ENCODE results near the gene NOMO2. TPM values are rescaled to one million over a fixed set of nuclear protein-coding genes. Genes with fewer than 3 reads are reported as not detected.
A peak's percentile ranks its signal among the peaks of the same experiment; 100 is the strongest.
"Not testable (repeated sequence)": the region's sequence is repeated elsewhere in the genome, so short reads cannot be mapped to it uniquely, and the experiment has no call there.

Gene NOMO2
- total RNA-seq, 1 experiment from 2014 or later: 96.0 TPM

DNA sequence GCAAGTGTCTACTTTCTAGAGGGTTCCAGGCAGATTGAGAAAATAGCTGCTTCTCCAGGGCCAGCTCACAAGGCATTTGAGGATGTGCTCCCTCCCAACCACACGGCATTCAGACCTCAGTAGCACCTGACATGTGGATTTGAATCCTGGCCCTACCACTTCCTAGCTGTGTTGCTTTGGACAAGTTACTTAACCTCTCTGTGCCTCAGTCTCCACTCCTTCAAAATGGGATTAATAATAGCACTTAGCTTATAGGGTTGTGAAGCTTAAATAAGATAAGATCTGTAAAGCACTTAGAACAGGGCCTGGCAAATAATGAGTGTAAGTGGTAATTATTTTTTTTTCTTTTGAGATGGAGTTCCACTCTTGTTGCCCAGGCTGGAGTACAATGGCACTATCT is 21.0 kb upstream of the NOMO2 start (continued):
- TF ChIP-seq, protein P1, sequence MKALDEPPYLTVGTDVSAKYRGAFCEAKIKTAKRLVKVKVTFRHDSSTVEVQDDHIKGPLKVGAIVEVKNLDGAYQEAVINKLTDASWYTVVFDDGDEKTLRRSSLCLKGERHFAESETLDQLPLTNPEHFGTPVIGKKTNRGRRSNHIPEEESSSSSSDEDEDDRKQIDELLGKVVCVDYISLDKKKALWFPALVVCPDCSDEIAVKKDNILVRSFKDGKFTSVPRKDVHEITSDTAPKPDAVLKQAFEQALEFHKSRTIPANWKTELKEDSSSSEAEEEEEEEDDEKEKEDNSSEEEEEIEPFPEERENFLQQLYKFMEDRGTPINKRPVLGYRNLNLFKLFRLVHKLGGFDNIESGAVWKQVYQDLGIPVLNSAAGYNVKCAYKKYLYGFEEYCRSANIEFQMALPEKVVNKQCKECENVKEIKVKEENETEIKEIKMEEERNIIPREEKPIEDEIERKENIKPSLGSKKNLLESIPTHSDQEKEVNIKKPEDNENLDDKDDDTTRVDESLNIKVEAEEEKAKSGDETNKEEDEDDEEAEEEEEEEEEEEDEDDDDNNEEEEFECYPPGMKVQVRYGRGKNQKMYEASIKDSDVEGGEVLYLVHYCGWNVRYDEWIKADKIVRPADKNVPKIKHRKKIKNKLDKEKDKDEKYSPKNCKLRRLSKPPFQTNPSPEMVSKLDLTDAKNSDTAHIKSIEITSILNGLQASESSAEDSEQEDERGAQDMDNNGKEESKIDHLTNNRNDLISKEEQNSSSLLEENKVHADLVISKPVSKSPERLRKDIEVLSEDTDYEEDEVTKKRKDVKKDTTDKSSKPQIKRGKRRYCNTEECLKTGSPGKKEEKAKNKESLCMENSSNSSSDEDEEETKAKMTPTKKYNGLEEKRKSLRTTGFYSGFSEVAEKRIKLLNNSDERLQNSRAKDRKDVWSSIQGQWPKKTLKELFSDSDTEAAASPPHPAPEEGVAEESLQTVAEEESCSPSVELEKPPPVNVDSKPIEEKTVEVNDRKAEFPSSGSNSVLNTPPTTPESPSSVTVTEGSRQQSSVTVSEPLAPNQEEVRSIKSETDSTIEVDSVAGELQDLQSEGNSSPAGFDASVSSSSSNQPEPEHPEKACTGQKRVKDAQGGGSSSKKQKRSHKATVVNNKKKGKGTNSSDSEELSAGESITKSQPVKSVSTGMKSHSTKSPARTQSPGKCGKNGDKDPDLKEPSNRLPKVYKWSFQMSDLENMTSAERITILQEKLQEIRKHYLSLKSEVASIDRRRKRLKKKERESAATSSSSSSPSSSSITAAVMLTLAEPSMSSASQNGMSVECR (CRISPR knock-in tag; IDR thresholded peaks at IDR 0.05; ENCODE audit: borderline replicate concordance): no peak
- TF ChIP-seq ZNF121 (CRISPR knock-in tag; IDR thresholded peaks at IDR 0.05) (no peak), ZNF138 (CRISPR knock-in tag; conservative IDR thresholded peaks at IDR 0.05) (no peak)

DNA sequence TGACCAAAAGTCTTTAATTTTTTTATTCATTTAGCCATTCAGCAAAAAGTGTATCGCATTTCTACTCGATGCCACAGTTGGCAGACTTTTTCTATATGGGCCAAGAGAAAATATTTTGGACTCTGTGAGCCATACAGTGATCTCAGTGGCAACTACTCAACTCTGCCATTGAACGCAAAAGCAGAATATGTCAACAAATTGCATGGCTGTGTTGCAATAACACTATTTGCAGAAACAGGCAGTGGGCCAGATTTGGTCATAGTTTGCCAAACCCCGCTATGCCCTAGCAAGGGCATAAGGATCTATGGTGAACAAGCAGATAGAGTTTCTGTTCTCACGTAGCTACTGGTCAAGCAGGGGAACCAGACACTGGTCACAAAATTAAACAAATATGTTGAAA is 18.5 kb upstream of the NOMO2 start:
- ATAC-seq; H3K4me3 Mint-ChIP-seq; DNase-seq (ENCODE audit: low spot score); POLR2A ChIA-PET; CTCF ChIA-PET; H3K4me1 Mint-ChIP-seq; H3K36me3 Mint-ChIP-seq; H3K27me3 Mint-ChIP-seq (ENCODE audit: low read depth); H3K9me3 Mint-ChIP-seq; H3K27ac Mint-ChIP-seq: not testable (repeated sequence)

DNA sequence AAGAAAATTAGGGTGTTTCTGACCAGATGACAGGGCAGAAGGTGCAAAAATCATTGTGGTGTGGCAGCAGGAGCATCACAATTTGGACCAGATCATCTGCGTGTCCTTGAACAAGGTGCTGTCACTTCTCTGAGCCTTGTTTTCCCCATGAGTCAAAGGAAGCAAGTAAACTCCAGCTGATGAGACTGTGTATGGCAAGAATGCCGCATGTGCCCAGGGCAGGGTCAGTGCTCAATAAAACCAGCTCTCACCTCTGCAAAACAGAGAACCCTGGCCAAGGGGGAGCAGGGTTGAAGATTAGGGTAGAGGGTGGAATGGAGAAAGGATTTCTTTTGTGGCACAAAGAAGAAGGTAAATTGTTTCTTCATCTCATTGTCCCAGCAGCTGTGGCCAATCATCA is 17.4 kb upstream of the NOMO2 start:
- H3K9me3 Mint-ChIP-seq; H3K4me1 Mint-ChIP-seq; H3K27ac Mint-ChIP-seq; POLR2A ChIA-PET; H3K4me3 Mint-ChIP-seq; DNase-seq (ENCODE audit: low spot score); H3K27me3 Mint-ChIP-seq (ENCODE audit: low read depth); ATAC-seq; CTCF ChIA-PET; H3K36me3 Mint-ChIP-seq: not testable (repeated sequence)

DNA sequence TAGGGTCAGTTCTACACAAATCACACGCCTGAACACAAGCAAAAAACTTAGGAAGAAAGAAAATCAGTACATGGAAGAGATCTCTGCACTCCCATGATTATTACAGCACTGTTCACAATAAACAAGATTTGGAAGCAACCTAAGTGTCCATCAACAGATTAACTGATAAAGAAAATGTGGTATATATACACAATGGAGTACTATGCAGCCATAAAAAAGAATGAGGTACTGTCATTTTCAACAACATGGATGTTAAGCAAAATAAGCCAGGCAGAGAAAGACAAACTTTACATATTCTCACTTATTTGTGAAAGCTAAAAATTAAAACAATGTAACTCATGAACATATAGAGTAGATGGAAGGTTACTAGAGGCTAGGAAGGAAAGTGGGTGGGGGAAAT is 16.0 kb upstream of the NOMO2 start:
- POLR2A ChIA-PET; H3K36me3 Mint-ChIP-seq; H3K27ac Mint-ChIP-seq; CTCF ChIA-PET; H3K9me3 Mint-ChIP-seq; H3K4me3 Mint-ChIP-seq; H3K27me3 Mint-ChIP-seq (ENCODE audit: low read depth); DNase-seq (ENCODE audit: low spot score); ATAC-seq; H3K4me1 Mint-ChIP-seq: not testable (repeated sequence)

DNA sequence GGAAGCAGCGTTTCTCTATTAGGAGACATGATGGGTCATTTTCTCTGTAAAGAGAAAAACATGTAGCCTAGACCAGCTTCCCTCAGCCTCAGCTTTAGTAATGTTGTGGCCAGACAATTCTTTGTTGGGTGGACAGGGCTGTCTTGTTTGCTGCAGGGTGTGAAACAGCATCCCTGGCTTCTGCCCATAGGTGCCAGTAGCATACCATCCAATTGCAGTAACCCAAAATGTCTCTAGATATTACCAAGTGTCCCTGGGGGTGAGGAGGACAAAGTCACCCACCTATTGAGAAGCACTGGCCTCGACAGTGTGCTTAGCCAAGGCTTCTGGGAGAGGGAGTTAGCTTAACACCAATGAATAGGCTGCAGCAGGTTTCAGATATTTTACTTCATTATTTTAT is 14.0 kb upstream of the NOMO2 start:
- ATAC-seq; H3K36me3 Mint-ChIP-seq; CTCF ChIA-PET; POLR2A ChIA-PET; H3K4me1 Mint-ChIP-seq; H3K27me3 Mint-ChIP-seq (ENCODE audit: low read depth); H3K9me3 Mint-ChIP-seq; DNase-seq (ENCODE audit: low spot score); H3K27ac Mint-ChIP-seq; H3K4me3 Mint-ChIP-seq: not testable (repeated sequence)

DNA sequence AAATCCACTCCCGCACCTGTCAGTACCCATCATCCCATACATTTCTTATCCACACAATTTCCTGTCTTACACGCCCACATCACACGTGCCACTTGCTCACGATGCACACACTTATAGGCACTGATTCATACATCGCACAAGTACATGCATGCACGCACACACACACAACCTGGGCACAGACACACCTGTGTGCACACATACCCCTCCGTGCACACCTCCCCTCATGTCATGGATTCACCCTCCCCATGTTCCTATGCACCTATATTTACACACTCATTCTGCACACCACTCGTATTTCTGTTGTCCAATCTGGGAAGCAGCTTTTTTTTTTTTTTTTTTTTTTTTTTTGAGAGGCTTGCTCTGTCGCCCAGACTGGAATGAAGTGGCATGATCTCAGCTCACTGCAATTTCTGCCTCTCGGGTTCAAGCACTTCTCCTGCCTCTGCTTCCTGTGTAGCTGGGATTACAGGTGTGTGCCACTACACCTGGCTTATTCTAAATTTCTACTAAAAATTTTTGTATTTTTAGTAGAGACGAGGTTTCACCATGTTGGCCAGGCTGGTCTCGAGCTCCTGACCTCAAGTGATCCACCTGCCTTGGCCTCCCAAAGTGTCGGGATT is 13.5 kb upstream of the NOMO2 start:
- CTCF ChIA-PET; H3K4me3 Mint-ChIP-seq; POLR2A ChIA-PET; H3K36me3 Mint-ChIP-seq; H3K27ac Mint-ChIP-seq; H3K4me1 Mint-ChIP-seq; ATAC-seq; DNase-seq (ENCODE audit: low spot score); H3K27me3 Mint-ChIP-seq (ENCODE audit: low read depth); H3K9me3 Mint-ChIP-seq: not testable (repeated sequence)

DNA sequence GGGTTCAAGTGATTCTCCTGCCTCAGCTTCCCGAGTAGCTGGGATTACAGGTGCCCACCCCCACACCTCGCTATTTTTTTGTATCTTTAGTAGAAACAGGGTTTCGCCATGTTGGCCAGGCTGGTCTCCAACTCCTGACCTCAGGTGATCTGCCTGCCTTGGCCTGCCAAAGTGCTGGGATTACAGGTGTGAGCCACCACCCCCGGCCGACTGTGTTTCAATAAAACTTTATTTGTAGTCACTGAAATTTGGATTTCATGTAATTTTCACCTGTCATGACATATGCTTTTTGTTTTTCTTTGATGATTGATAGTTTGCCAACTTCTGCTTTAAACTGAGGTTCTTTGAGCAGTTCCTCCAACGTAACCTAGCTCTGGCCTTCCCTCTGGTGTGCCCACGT is 12.0 kb upstream of the NOMO2 start:
- H3K27ac Mint-ChIP-seq; H3K4me3 Mint-ChIP-seq; POLR2A ChIA-PET; H3K9me3 Mint-ChIP-seq; H3K36me3 Mint-ChIP-seq; ATAC-seq; H3K27me3 Mint-ChIP-seq (ENCODE audit: low read depth); DNase-seq (ENCODE audit: low spot score); H3K4me1 Mint-ChIP-seq; CTCF ChIA-PET: not testable (repeated sequence)

DNA sequence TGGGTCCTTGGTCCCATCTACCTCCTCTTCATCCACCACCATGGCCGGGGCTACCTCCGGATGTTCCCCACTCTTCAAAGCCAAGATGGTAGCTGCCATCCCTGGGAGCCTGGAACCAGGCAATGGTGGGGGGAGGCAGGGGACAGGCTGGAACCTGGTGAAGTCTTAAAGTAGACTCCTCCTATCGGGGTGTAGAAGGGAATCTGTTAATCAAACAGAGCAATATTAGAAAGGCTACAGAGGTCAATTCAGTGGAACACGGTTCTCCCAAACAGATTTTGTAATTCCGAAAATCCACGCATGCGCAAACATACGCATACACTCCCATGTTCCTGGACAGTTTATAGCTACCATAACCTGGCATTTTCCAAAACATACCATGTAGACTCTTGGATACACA is 11.1 kb upstream of the NOMO2 start:
- H3K27me3 Mint-ChIP-seq (ENCODE audit: low read depth); POLR2A ChIA-PET; ATAC-seq; CTCF ChIA-PET; H3K9me3 Mint-ChIP-seq; H3K4me3 Mint-ChIP-seq; DNase-seq (ENCODE audit: low spot score); H3K36me3 Mint-ChIP-seq; H3K27ac Mint-ChIP-seq; H3K4me1 Mint-ChIP-seq: not testable (repeated sequence)

DNA sequence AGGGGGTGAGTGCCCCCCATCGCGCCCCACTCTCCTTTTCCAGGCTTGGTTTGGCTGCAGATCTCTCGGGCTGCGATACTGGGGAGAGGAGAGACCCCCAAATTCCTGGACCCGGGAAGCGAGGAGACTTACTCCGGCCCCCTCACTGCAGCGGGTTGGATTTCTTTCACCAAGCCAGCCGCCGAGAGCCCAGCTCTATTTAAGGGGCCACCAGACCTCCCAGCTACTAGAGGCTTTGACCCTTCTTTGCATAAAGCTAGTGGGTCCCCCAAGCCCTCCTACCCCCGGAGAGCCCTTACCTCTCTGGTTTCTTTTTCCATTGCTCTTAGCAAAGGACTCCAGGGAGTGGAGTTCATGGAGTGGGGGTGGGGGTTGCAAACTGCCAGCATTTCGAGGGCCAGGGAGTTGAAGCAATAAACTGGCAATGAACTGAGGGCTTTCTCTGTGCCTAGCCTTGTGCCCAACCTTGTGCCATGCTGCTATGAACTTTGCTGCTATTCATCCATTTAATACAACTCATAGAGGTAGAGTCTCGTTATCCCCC is 9.5 kb upstream of the NOMO2 start:
- ATAC-seq: peak; percentile 40
- H3K27ac Mint-ChIP-seq; POLR2A ChIA-PET; H3K27me3 Mint-ChIP-seq (ENCODE audit: low read depth); H3K36me3 Mint-ChIP-seq; H3K4me1 Mint-ChIP-seq; H3K9me3 Mint-ChIP-seq; CTCF ChIA-PET; DNase-seq (ENCODE audit: low spot score); H3K4me3 Mint-ChIP-seq: not testable (repeated sequence)

DNA sequence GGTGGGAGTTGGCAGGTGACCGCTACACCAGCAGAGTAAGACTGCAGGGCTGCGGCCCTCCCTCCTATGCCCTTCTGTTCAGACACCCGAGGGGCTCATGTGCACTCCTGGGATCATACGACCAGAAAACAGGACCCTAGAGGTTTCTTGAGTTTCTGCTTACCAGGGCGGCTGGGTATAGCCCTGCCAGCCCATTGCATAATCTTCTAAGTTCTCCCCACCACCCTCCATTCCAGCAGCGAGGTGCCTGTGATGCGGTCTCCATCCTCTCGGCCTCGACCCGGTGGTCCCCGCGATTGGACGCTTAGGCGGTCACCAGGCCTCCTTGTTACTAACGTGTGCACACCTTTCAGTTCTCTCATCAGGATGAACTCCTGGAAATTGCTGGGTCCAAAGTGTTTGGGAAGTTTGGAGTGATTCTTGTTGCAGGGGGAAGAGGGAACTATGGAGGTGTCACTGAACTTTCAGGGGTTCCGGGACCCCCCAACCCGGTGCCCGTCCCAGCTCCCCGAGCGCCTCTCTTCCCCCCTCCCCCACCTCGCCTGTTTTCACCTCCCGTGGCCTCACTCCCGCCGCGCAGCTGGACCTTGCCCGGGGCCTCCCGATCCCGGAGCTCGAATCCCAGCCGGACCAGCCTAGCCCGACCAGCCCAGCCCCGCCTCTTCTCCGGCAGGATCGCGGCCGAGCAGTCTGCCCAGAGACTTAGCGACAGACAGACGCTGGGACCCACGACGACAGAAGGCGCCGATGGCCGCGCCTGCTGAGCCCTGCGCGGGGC is 8.8 kb upstream of the NOMO2 start:
- H3K4me1 Mint-ChIP-seq; H3K9me3 Mint-ChIP-seq; CTCF ChIA-PET; H3K27ac Mint-ChIP-seq; H3K27me3 Mint-ChIP-seq (ENCODE audit: low read depth); DNase-seq (ENCODE audit: low spot score); H3K36me3 Mint-ChIP-seq; POLR2A ChIA-PET: not testable (repeated sequence)
- H3K4me3 Mint-ChIP-seq: peak overlapping the region; percentile 51
- ATAC-seq: peak; percentile 79

All from WTC11 (cell line).